Skeletal muscle tissue (tissue), 4 donors: ENCODE data around the gene PARVB. TPM values are rescaled to one million over a fixed set of nuclear protein-coding genes. Genes with fewer than 3 reads are reported as not detected.

Experiments
- H3K27ac ChIP-seq: one replicate; pipeline ENCODE4 v1.7.0; 2013; ENCODE audit warnings: mild to moderate bottlenecking, low read depth, low read length, inconsistent platforms
- H3K27me3 ChIP-seq, 3 donors: one replicate each; pipeline ENCODE4 v1.7.0; 2013; ENCODE audit warnings: low read length in 3 of 3; ENCODE audit not compliant: control insufficient read depth in 3 of 3, insufficient read depth in 3 of 3
- H3K36me3 ChIP-seq, 3 donors: one replicate each; pipeline ENCODE4 v1.7.0; 2013; ENCODE audit warnings: low read length in 3 of 3; ENCODE audit not compliant: control insufficient read depth in 3 of 3, insufficient read depth in 3 of 3
- H3K4me1 ChIP-seq, 3 donors: one replicate each; pipeline ENCODE4 v1.7.0; 2013; ENCODE audit warnings: low read length in 3 of 3, mild to moderate bottlenecking in 3 of 3; ENCODE audit not compliant: control insufficient read depth in 3 of 3, insufficient read depth in 3 of 3
- H3K4me3 ChIP-seq, 3 donors: one replicate each; pipeline ENCODE4 v1.7.0; 2013; ENCODE audit warnings: low read length in 3 of 3
- H3K9ac ChIP-seq, 3 donors: one replicate each; pipeline ENCODE4 v1.7.0; 2013; ENCODE audit warnings: low read length in 3 of 3, mild to moderate bottlenecking in 3 of 3, moderate library complexity in 2 of 3, low read depth in 1 of 3
- H3K9me3 ChIP-seq, 3 donors: one replicate each; pipeline ENCODE4 v1.7.0; 2013; ENCODE audit warnings: low read length in 3 of 3; ENCODE audit not compliant: control insufficient read depth in 3 of 3
- total RNA-seq: library from RNA; depleted of rRNA; stranded (reverse); fragments of >200 nt; gene quantifications from one replicate; pipeline ENCODE4 v1.2.3, GENCODE V29; 2014
- donor health status: Osteomylitis.

Gene PARVB
- total RNA-seq, 1 donor from 2014 or later: 11.0 TPM

DNA sequence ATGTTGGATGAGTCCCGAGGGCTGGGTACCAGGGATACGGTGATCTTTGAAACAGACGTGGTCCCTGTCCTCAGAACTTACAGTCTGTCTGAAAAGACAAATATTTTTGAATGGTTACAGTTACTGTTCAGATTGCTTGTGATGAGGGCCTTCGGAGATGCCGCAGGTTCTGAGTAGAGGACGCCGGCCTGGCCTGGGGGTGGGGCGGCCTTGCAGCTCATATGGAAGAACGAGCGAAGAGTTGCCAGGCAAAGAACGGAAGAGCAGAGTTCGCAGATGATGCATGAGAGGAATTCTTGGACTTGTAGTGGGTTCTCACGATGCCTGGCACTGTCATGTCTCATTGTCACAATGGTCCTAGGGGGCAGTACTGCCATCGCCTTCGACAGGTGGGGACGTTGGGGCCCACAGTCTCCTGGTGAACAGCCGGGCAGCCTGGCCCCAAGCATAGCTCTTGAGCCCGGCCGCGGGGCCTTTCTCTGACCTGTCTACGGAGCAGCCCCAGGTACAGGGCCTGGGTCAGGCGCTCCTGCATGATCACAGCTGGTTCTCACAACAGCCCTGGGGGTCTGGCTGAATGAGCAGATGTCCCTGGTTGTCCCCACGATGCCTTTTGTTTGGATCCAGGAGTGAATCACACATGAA, 95.7 kb downstream of the PARVB start:
- H3K4me1 ChIP-seq: peaks cover 6 to 25% (median 15%) of the 10 kb centered on the region in 3 donors
- no peaks in the 10 kb centered on the region for H3K9me3 ChIP-seq
- H3K4me3 ChIP-seq: no peak overlapping the region
- H3K36me3 ChIP-seq: peaks cover 18 to 32% (median 22%) of the 10 kb centered on the region in 3 donors
- H3K27ac ChIP-seq: no peak overlapping the region
- no peak overlapping the region for H3K9ac ChIP-seq
- no peaks in the 10 kb centered on the region for H3K27me3 ChIP-seq

DNA sequence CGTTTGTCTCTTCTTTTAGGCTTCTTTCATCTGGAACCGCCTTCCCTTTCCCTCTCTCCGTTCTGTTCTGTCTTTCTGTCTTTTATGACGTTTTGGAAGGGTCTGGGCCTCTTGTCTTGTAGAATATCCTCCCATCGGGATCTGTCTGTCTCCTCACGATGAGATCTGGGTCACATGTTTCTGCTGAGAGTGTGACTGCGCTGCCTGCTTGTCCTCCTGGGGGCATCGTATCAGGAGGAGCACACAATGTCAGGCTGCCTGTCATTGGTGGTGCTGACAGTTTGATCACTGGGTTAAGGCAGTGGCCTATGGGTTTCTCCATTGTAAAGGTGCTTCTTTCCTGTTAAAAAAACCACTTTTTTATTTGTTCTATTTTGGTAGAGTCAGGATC, 96.2 kb downstream of the PARVB start:
- no peak overlapping the region for H3K9ac ChIP-seq
- no peak overlapping the region for H3K27ac ChIP-seq
- peaks cover 6 to 25% (median 15%) of the 10 kb centered on the region in 3 donors for H3K4me1 ChIP-seq
- H3K36me3 ChIP-seq: peaks cover 18 to 32% (median 22%) of the 10 kb centered on the region in 3 donors
- no peaks in the 10 kb centered on the region for H3K9me3 ChIP-seq
- H3K4me3 ChIP-seq: no peak overlapping the region
- H3K27me3 ChIP-seq: no peaks in the 10 kb centered on the region

DNA sequence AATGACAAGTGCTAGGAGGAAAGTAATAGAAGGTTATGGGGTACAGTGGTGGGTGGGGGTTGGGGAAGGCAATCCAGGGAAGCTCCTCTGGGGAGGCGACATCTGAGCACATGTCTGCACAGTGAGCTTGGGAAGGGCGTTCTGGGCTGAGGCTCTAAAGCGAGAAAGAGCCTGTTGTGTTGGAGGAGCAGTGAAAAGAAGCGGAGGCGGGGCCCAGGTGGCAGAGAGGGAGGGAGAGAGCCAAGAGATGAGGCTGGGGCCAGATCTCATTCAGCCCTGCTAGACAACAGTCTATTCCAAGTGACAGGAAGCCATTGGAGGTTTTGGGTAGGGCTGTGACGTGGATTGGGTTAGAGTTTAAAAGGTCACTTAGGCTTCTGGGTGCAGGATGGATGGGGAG, 101.3 kb downstream of the PARVB start:
- Histone ChIP-seq H3K9ac (no peak overlapping the region), H3K4me1 (peaks cover 0 to 9% (median 6%) of the 10 kb centered on the region in 3 donors), H3K36me3 (peaks cover 0 to 9% (median 4%) of the 10 kb centered on the region in 3 donors), H3K9me3 (no peaks in the 10 kb centered on the region), H3K27me3 (no peaks in the 10 kb centered on the region), H3K27ac (no peak overlapping the region), H3K4me3 (no peak overlapping the region)

DNA sequence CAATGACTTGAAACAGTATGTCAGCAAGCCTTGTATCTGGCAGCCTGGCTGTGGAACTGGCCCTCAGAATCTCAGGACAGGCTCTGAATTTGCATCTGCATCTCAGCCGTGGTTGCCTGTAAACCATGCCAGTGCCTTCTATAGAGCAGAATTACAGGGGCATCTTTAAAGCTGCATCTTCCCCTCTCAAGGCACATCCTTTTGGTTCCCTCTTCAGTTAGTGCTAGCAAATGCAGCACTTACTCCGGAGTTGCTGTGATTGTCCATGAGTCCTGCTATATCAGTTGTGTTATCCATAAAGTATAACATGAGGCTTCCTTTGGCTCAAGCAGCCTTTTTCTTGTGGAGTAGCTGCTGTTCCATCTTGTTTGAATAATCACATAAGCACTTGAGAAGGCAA, 102.7 kb downstream of the PARVB start:
- Histone ChIP-seq H3K27me3 (no peaks in the 10 kb centered on the region), H3K9ac (no peak overlapping the region), H3K36me3 (peaks cover 6 to 16% (median 8%) of the 10 kb centered on the region in 3 donors), H3K4me3 (no peak overlapping the region), H3K4me1 (peaks cover 0 to 9% (median 6%) of the 10 kb centered on the region in 3 donors), H3K27ac (no peak overlapping the region), H3K9me3 (no peaks in the 10 kb centered on the region)

GRCh38 chr22:44127356-44127755, 103.3 kb downstream of the PARVB start:
- H3K9me3 ChIP-seq: no peaks in the 10 kb centered on the region

DNA sequence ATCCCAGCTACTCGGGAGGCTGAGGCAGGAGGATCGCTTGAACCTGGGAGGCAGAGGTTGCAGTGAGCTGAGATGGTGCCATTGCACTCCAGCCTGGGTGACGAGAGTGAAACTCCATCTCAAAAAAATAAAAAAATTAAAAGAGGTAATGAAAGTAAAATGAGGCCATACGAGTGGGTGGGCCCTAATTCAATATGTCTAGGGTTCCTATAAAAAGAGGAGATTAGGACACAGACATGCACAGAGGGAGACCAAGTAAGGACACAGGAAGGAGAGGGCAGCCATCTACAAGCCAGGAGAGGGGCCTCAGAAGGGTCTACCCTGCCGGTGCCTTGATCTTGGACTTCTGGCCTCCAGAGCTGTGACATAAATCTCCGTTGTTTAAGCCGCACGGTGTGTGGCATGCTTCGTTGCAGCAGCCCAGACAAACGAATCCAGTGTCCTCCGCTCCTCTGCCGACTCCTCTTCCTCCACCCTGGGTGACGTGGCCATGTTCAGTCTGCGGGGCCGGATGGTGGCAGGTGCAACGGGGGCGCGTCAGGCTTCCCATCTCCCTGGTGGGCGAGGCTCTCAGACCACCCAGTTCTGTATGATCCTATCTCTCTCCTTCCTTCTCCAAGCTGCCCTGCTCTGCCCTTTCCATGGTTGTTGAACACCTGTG, 105.0 kb downstream of the PARVB start:
- Histone ChIP-seq H3K9ac (no peak overlapping the region), H3K4me3 (no peak overlapping the region), H3K27ac (no peak overlapping the region), H3K27me3 (no peaks in the 10 kb centered on the region), H3K36me3 (peaks cover 25 to 33% (median 28%) of the 10 kb centered on the region in 3 donors), H3K4me1 (peaks cover 0 to 9% (median 6%) of the 10 kb centered on the region in 3 donors), H3K9me3 (no peaks in the 10 kb centered on the region)

More at GRCh38 chr22:44127356-44127755, 103.3 kb downstream of the PARVB start:
- Histone ChIP-seq H3K4me3 (no peak overlapping the region), H3K9ac (no peak overlapping the region), H3K4me1 (peaks cover 0 to 9% (median 6%) of the 10 kb centered on the region in 3 donors), H3K27ac (no peak overlapping the region), H3K27me3 (no peaks in the 10 kb centered on the region), H3K36me3 (peaks cover 11 to 21% (median 13%) of the 10 kb centered on the region in 3 donors)

- H3K9me3 ChIP-seq: no peaks in the 10 kb centered on the region
- no peak overlapping the region for H3K9ac ChIP-seq
- H3K27me3 ChIP-seq: no peaks in the 10 kb centered on the region
- no peak overlapping the region for H3K4me3 ChIP-seq
- H3K4me1 ChIP-seq: peaks cover under 1 to 9% (median 6%) of the 10 kb centered on the region in 3 donors
- H3K36me3 ChIP-seq: peaks cover 28 to 38% (median 33%) of the 10 kb centered on the region in 3 donors
- no peak overlapping the region for H3K27ac ChIP-seq
Observed at GRCh38 chr22:44129619-44129976, 105.5 kb downstream of the PARVB start.

DNA sequence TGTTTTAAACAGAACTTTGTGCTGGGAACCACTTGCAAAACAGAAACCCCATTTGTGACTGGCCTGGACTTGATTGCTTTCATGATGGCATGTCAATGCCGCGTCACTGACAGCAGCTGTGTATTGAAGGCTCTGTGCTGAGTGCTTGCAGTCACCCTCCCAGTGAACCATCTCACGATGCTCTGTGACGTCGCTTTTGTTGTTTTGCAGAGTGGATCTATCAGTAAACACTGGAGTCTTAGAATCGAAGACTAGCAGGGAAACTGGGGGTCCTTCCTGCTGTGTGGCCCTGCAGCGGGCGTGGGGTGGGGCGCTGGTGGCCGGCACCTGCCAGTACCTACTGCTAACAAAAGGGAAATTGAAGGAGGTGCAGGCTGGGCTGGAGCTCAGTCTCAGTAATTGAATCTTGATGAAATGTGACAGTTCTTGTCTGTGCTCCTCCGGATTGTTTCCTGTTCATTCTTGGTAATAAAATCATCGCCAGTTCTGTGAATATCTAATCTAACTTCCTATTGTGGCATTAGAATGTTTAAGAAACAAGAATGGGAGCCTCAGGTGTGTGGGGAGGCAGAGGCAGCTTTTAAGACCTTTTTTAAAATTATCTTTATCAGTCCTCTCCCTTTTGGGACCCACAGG, 106.1 kb downstream of the PARVB start:
- H3K27ac ChIP-seq: no peak overlapping the region
- H3K27me3 ChIP-seq: no peaks in the 10 kb centered on the region
- no peaks in the 10 kb centered on the region for H3K9me3 ChIP-seq
- H3K36me3 ChIP-seq: peaks cover 32 to 43% (median 39%) of the 10 kb centered on the region in 3 donors
- no peak overlapping the region for H3K4me3 ChIP-seq
- peaks cover 4 to 9% (median 6%) of the 10 kb centered on the region in 3 donors for H3K4me1 ChIP-seq
- no peak overlapping the region for H3K9ac ChIP-seq

DNA sequence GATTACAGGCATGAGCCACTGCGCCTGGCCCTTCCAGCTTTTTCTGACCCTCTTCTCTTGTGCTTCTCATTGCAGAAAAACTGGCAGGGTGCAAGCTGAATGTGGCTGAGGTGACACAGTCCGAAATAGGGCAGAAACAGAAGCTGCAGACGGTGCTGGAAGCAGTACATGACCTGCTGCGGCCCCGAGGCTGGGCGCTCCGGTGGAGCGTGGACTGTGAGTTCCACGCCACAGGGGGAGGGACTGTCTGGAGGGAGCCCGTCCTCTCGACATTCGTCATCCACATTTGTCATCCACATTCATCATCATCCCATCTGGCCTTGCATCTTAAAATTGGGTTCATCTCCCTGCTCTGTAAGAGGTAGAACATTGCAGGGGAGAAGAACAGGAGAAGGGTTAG, 107.3 kb downstream of the PARVB start:
- Histone ChIP-seq H3K36me3 (peaks cover 43 to 50% (median 49%) of the 10 kb centered on the region in 3 donors), H3K27ac (no peak overlapping the region), H3K4me1 (peaks cover 4 to 9% (median 6%) of the 10 kb centered on the region in 3 donors), H3K9ac (no peak overlapping the region), H3K27me3 (no peaks in the 10 kb centered on the region), H3K9me3 (no peaks in the 10 kb centered on the region), H3K4me3 (no peak overlapping the region)
